WERI-Rb-1 (cell line): ENCODE measurements around the gene ISCA2.

ENCODE experiments used
- DNase-seq: peaks from one replicate; pipeline ENCODE4 v3.0.0-alpha.2; 2020
- H3K27ac ChIP-seq: fragments of 250-450 bp; sonication (Bioruptor Pico); 2 replicates; pipeline ENCODE4 v1.5.1; 2020; ENCODE audit warnings: mild to moderate bottlenecking, moderate library complexity
- H3K27me3 ChIP-seq: fragments of 250-450 bp; sonication (Bioruptor Pico); 2 replicates; pipeline ENCODE4 v1.5.1; 2021; ENCODE audit warnings: mild to moderate bottlenecking, low read depth, moderate library complexity; ENCODE audit not compliant: insufficient read depth, severe bottlenecking
- H3K36me3 ChIP-seq: fragments of 250-450 bp; sonication (Bioruptor Pico); 2 replicates; pipeline ENCODE4 v1.5.1; 2020; ENCODE audit warnings: mild to moderate bottlenecking, moderate library complexity
- H3K4me3 ChIP-seq: 2 replicates; pipeline ENCODE4 v1.5.1; 2011; ENCODE audit warnings: low read depth, mild to moderate bottlenecking, control low read depth, low read length
- H3K9me3 ChIP-seq: fragments of 250-450 bp; sonication (Bioruptor Pico); 2 replicates; pipeline ENCODE4 v1.5.1; 2021; ENCODE audit warnings: mild to moderate bottlenecking, moderate library complexity; ENCODE audit not compliant: severe bottlenecking
- CTCF ChIP-seq: IDR thresholded peaks from 2 replicates; pipeline ENCODE4 v1.5.1; 2011; ENCODE audit warnings: low read depth, mild to moderate bottlenecking, control low read depth, inconsistent platforms, low read length

The ISCA2 gene

GRCh38 chr14:74459289-74459946 lies 34.1 kb upstream of the ISCA2 start:
- Histone ChIP-seq H3K9me3 (peaks cover under 1% of the 10 kb centered on the region), H3K4me3 (no peak overlapping the region), H3K27me3 (no peaks in the 10 kb centered on the region), H3K36me3 (no peaks in the 10 kb centered on the region), H3K27ac (peak overlapping the region; percentile 99)
- TF ChIP-seq CTCF = peak; percentile 87
- DNase-seq = peak; percentile 85

DNA sequence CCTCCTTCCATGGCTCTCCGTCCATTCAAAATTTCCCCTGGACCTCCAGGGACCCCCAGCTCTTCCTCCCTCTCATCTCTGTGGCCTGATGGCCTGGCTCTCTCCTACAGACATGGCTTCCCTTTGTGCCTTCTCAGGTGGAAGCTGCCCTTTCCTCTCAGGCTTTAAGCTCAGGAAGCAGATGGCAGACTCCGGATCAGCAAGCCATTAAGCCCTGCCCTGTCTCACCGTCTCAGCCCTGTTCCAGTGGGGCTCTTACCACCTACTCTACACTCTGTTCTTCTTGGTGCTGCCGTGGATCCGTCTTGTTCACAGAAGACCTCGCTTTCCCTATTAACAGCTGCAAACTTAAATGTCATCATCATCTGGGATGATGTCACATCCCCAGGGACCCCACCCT lies 33.6 kb upstream of the ISCA2 start:
- no peaks in the 10 kb centered on the region for H3K27me3 ChIP-seq

DNA sequence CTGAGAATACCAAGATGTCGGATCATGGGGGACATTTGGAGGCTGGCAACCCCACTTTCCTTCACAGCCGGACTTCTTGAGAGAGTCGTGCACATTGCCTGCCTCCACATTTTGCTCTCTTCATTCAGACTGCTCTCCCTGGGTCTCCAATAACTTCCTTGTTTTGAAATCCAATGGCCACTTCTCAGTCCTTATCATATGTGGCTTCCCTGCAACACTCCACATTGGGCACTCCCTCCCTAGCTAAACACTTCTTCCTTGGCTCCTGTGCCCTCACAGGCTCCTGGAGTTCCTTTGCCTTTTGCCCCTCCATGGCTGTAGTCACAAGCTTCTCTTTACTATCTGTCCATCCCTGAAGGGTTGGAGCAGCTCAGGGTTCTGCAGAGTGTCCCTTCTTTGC lies 30.6 kb upstream of the ISCA2 start:
- no peak for DNase-seq
- H3K9me3 ChIP-seq = no peaks in the 10 kb centered on the region
- TF ChIP-seq CTCF = no peak

More for the DNA sequence above, 33.6 kb upstream of the ISCA2 start:
- DNase-seq = peak; percentile 89
- Histone ChIP-seq H3K4me3 (no peak overlapping the region), H3K36me3 (no peaks in the 10 kb centered on the region), H3K9me3 (no peaks in the 10 kb centered on the region), H3K27ac (peak overlapping the region; percentile 99)
- TF ChIP-seq CTCF = no peak

GRCh38 chr14:74463697-74464096 lies 29.9 kb upstream of the ISCA2 start:
- TF ChIP-seq CTCF = no peak
- Histone ChIP-seq H3K36me3 (no peaks in the 10 kb centered on the region), H3K9me3 (no peaks in the 10 kb centered on the region), H3K27me3 (no peaks in the 10 kb centered on the region), H3K27ac (no peak overlapping the region), H3K4me3 (no peak overlapping the region)
- DNase-seq = no peak

More for the DNA sequence above, 30.6 kb upstream of the ISCA2 start:
- Histone ChIP-seq H3K27me3 (no peaks in the 10 kb centered on the region), H3K4me3 (no peak overlapping the region), H3K36me3 (no peaks in the 10 kb centered on the region), H3K27ac (no peak overlapping the region)

DNA sequence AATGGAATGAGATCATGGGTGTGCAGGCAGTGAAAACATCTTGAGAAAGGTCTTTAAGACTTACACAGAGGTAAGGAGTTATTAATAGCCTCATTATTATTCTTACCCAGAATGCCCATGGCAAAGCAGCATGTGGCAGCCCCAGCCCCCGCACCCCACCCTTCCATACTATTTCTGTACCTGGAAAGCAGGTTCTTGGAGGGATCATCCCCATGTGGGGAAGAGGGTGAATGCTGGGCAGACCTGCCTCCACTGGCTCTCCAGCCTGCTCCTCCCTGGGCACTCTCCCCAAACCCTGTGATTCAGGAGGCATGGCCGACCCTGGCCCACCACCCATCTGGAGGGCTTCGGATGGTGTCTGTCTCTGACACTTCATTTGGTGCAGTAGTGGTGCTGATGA lies 28.8 kb upstream of the ISCA2 start:
- H3K27me3 ChIP-seq = no peaks in the 10 kb centered on the region
- DNase-seq = no peak
- no peak for TF ChIP-seq CTCF

DNA sequence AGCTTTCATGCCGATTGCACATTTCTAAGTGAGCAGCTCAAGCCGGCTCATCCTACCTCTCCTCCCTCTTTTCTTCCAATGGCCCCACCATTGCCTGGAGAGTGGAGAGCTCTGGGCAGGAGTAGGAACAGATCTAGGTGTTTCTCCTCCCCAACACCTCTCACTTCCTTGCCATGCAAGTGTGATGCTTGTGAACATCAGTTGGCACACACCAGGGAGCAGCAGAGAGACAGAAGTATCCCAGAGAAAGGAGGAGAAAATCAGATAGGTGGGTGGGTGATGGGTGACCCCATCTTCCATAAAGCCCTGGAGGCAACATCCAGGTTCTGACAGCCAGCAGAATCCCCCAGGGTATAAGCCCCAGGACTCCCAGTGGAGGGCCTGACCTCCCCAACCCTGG lies 28.2 kb upstream of the ISCA2 start:
- no peak for DNase-seq
- no peaks in the 10 kb centered on the region for H3K9me3 ChIP-seq
- no peak for TF ChIP-seq CTCF
- no peaks in the 10 kb centered on the region for H3K27me3 ChIP-seq
- H3K36me3 ChIP-seq = no peaks in the 10 kb centered on the region
- H3K4me3 ChIP-seq = no peak overlapping the region
- no peak overlapping the region for H3K27ac ChIP-seq

More for the DNA sequence above, 28.8 kb upstream of the ISCA2 start:
- no peak overlapping the region for H3K4me3 ChIP-seq
- H3K9me3 ChIP-seq = no peaks in the 10 kb centered on the region
- no peak overlapping the region for H3K27ac ChIP-seq
- no peaks in the 10 kb centered on the region for H3K36me3 ChIP-seq
